KG1 (cell line): Measurements from ENCODE around the gene ARVCF.

Experiments used
- DNase-seq: peaks from one replicate; lab custom pipeline; 2025; lab: John Stamatoyannopoulos, UW

ARVCF gene

GRCh38 chr22:19986410-19987341, 29.9 kb downstream of the ARVCF start:
- no peak for DNase-seq

- DNase-seq: no peak
Measured at GRCh38 chr22:19986011-19986409, 30.6 kb downstream of the ARVCF start.

GRCh38 chr22:19984851-19985811, 31.5 kb downstream of the ARVCF start:
- no peak for DNase-seq

GRCh38 chr22:19984201-19984753, 32.3 kb downstream of the ARVCF start:
- no peak for DNase-seq

GRCh38 chr22:19983741-19984140, 32.9 kb downstream of the ARVCF start:
- DNase-seq: no peak

GRCh38 chr22:19982991-19983578, 33.5 kb downstream of the ARVCF start:
- no peak for DNase-seq

GRCh38 chr22:19981961-19982920, 34.4 kb downstream of the ARVCF start:
- DNase-seq: no peak

GRCh38 chr22:19981171-19981960, 35.3 kb downstream of the ARVCF start:
- DNase-seq: no peak

- no peak for DNase-seq
Measured at GRCh38 chr22:19980766-19981165, 35.9 kb downstream of the ARVCF start.

GRCh38 chr22:19979712-19980493, 36.7 kb downstream of the ARVCF start:
- no peak for DNase-seq

GRCh38 chr22:19978748-19979147, 37.9 kb downstream of the ARVCF start:
- no peak for DNase-seq

- DNase-seq: no peak
Measured at GRCh38 chr22:19977296-19978243, 39.1 kb downstream of the ARVCF start.

GRCh38 chr22:19976671-19977070, 40.0 kb downstream of the ARVCF start:
- no peak for DNase-seq

GRCh38 chr22:19975707-19976035, 41.0 kb downstream of the ARVCF start:
- no peak for DNase-seq

- DNase-seq: peak; percentile 15
Measured at GRCh38 chr22:19974935-19975706, 41.5 kb downstream of the ARVCF start.

- DNase-seq: no peak
Measured at GRCh38 chr22:19974268-19974861, 42.3 kb downstream of the ARVCF start.
